Measurements from ENCODE around the gene VARS2.

- TF ChIP-seq YY1 (IDR thresholded peaks at IDR 0.05; ENCODE audit: extremely low read depth, insufficient replicate concordance, low read depth, low read length) (no peak), SRF (IDR thresholded peaks at IDR 0.05; ENCODE audit: low read depth) (no peak), CTCF (IDR thresholded peaks at IDR 0.05 in 2 of 3, conservative IDR thresholded peaks at IDR 0.05 in 1 of 3; ENCODE audit: borderline replicate concordance in 1 of 3, insufficient read depth in 1 of 3, low read depth in 2 of 3, low read length in 2 of 3) (no peak), POLR2A (IDR thresholded peaks at IDR 0.05; ENCODE audit: borderline replicate concordance, extremely low read depth, insufficient read depth, insufficient read length) (no peak), CEBPB (IDR thresholded peaks at IDR 0.05; ENCODE audit: low read depth) (no peak), ATF3 (IDR thresholded peaks at IDR 0.05) (no peak)
Measured at GRCh38 chr6:30893666-30894065, 20.4 kb upstream of the VARS2 start.
